ENCODE results near the gene PRDM2. TPM values are rescaled to one million over a fixed set of nuclear protein-coding genes. Genes with fewer than 3 reads are reported as not detected.

The PRDM2 gene
- total and polyA plus RNA-seq, 2 experiments from 2014 or later: 19.1 to 26.0 TPM

DNA sequence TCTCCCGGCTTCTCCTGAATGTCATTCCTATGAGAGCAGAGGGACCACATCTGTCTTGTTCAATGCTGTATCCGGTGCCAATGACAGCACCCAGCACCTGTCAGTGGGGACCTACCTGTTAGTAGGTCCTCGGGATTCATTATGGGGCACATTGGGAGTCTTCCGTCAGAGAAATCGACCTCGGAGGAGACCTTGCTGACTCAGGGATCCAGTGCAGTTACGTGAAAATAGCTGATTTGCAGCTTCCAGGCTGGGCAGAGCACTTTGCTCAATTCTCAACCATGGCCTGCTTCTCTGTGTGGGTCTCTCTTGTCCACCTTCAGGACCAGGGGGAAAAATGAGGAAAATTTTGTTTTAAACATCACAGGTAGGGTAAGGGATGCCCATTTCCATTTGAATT is 130.2 kb downstream of the PRDM2 start:
- H3K27me3 ChIP-seq: peaks cover 3% of the 10 kb centered on the region
- peaks cover 14% of the 10 kb centered on the region for H3K4me1 ChIP-seq (ENCODE audit: low read depth)
- H3K4me3 ChIP-seq: no peak overlapping the region
- no peak for DNase-seq (ENCODE audit: low read depth in 1 of 2, low spot score in 1 of 2)
- H3K27ac ChIP-seq: no peak overlapping the region
- no peaks in the 10 kb centered on the region for H3K9me3 ChIP-seq (ENCODE audit: low read depth)
- no peaks in the 10 kb centered on the region for H3K36me3 ChIP-seq
- TF ChIP-seq, protein P1, sequence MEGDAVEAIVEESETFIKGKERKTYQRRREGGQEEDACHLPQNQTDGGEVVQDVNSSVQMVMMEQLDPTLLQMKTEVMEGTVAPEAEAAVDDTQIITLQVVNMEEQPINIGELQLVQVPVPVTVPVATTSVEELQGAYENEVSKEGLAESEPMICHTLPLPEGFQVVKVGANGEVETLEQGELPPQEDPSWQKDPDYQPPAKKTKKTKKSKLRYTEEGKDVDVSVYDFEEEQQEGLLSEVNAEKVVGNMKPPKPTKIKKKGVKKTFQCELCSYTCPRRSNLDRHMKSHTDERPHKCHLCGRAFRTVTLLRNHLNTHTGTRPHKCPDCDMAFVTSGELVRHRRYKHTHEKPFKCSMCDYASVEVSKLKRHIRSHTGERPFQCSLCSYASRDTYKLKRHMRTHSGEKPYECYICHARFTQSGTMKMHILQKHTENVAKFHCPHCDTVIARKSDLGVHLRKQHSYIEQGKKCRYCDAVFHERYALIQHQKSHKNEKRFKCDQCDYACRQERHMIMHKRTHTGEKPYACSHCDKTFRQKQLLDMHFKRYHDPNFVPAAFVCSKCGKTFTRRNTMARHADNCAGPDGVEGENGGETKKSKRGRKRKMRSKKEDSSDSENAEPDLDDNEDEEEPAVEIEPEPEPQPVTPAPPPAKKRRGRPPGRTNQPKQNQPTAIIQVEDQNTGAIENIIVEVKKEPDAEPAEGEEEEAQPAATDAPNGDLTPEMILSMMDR (IDR thresholded peaks at IDR 0.05; ENCODE audit: low read depth, low read length): no peak

DNA sequence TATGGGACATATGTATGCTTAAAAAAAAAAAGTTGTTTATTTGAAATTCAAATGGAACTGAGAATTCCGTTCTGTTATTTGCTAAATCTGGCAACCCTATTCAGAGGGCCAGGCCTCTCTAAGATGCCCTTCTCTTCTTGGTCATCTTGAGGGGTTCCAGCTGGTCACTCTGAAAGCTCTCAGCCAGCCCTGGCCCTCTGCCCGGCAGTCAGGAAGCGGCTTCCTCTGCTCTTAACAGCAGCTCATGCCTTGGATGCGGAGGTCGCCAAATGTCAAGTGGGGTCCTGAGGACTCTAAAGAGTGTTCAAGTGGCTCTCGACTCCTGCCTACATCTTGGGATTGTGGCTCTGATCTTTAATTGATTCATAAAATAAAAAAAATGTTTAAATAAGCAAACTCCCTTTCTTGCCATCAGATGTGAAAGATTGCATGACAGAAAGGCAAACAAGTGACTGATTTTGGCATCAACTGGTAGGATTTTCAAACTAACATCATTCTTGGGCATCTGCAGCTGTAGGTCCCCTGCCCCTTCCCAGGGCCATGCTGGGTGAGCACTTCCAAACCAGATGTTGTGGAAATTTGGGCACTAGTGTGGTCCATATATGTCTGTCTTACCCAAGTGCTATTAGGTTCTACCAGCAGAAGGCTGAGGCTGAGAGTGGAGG is 130.8 kb downstream of the PRDM2 start:
- peak; percentile 61 to 77 for DNase-seq (ENCODE audit: low read depth in 1 of 2, low spot score in 1 of 2)
- Histone ChIP-seq H3K36me3 (no peaks in the 10 kb centered on the region), H3K4me1 (ENCODE audit: low read depth) (peaks cover 14% of the 10 kb centered on the region), H3K4me3 (no peak overlapping the region), H3K27me3 (peaks cover 9% of the 10 kb centered on the region), H3K27ac (no peak overlapping the region), H3K9me3 (ENCODE audit: low read depth) (no peaks in the 10 kb centered on the region)
- TF ChIP-seq, protein P1 (IDR thresholded peaks at IDR 0.05; ENCODE audit: low read depth, low read length): no peak

DNA sequence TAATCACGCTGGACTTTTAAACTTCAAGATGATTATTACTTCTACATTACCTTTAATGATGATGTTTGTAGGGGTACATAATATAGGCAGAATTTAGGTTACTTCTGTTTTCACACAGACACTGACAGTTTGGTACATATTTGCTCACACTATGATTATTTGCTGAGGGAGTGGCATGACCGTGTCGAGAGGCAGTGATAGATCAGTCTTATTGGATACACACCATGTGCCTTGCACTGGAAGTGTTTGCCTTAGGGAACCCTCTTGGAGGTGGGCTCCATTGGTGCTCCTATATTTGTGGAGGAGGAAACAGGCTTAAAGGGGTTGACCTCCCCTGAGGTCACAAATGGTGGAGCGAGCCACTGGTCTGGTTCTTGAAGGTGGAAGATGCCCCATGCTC is 132.1 kb downstream of the PRDM2 start:
- TF ChIP-seq, protein P1 (IDR thresholded peaks at IDR 0.05; ENCODE audit: low read depth, low read length): no peak
- Histone ChIP-seq H3K9me3 (ENCODE audit: low read depth) (no peaks in the 10 kb centered on the region), H3K4me3 (no peak overlapping the region), H3K27ac (no peak overlapping the region), H3K4me1 (ENCODE audit: low read depth) (peaks cover 14% of the 10 kb centered on the region), H3K36me3 (no peaks in the 10 kb centered on the region), H3K27me3 (peaks cover 11% of the 10 kb centered on the region)
- no peak for DNase-seq (ENCODE audit: low read depth in 1 of 2, low spot score in 1 of 2)

DNA sequence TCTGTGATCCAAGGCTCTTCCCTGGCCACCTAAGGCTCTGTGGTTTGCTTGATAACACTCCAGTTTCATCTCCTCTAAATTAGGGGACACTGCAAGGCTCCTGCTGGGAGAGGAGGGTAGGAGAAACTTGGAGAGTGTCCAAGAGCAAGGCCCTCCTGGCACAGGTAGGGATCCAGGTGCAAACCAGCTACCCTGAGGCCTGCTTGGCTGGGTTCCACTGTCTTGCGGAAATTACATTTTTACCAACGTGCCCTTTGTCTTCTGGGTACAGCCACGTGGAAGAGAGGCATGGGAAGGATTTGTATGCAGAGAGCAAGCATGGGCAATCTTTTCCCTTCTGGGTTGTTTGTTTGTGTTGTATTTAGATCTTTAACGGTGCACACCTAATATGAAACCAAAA is 132.5 kb downstream of the PRDM2 start:
- Histone ChIP-seq H3K27ac (no peak overlapping the region), H3K36me3 (no peaks in the 10 kb centered on the region), H3K27me3 (peaks cover 11% of the 10 kb centered on the region), H3K4me3 (no peak overlapping the region), H3K9me3 (ENCODE audit: low read depth) (no peaks in the 10 kb centered on the region), H3K4me1 (ENCODE audit: low read depth) (peaks cover 14% of the 10 kb centered on the region)
- TF ChIP-seq, protein P1 (IDR thresholded peaks at IDR 0.05; ENCODE audit: low read depth, low read length): no peak
- no peak for DNase-seq (ENCODE audit: low read depth in 1 of 2, low spot score in 1 of 2)

DNA sequence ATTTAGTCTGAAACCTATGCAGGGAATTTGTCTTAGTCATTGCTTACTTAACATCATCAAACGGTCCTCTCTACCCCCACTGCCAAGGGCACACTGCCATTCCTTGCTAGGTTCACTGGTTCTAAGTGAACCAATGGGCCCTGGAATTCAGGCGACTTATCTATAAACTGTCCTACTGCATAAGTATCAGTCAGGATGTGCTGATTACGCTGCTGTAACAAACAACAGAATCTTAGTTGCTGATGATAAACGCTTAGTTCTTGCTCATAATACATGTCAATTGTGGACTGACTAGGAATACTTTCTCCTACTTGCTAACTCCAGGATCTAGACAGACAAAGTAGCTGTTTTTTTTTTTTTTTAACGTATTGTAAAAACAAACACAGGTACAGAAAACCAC is 136.1 kb downstream of the PRDM2 start:
- H3K27ac ChIP-seq: no peak overlapping the region
- no peaks in the 10 kb centered on the region for H3K9me3 ChIP-seq (ENCODE audit: low read depth)
- peaks cover 11% of the 10 kb centered on the region for H3K27me3 ChIP-seq
- peaks cover 2% of the 10 kb centered on the region for H3K4me1 ChIP-seq (ENCODE audit: low read depth)
- TF ChIP-seq, protein P1 (IDR thresholded peaks at IDR 0.05; ENCODE audit: low read depth, low read length): no peak
- no peak overlapping the region for H3K4me3 ChIP-seq
- no peak for DNase-seq (ENCODE audit: low read depth in 1 of 2, low spot score in 1 of 2)
- H3K36me3 ChIP-seq: no peaks in the 10 kb centered on the region
